B cell (primary cell): Measurements from ENCODE around the gene SMPDL3B.

Experiments
- EZH2 ChIP-seq: IDR thresholded peaks from 2 replicates; pipeline ENCODE4 v1.6.1; 2012; ENCODE audit warnings: borderline replicate concordance, low read depth, mild to moderate bottlenecking, moderate library complexity, low read length; ENCODE audit not compliant: insufficient read depth, poor library complexity, severe bottlenecking
- TF ChIP-seq, protein P1 (sequence below): fragments of 200-600 bp; IDR thresholded peaks from one replicate; pipeline ENCODE4 v1.8.0; 2022; ENCODE audit warnings: antibody characterized with exemption, mild to moderate bottlenecking

DNA sequence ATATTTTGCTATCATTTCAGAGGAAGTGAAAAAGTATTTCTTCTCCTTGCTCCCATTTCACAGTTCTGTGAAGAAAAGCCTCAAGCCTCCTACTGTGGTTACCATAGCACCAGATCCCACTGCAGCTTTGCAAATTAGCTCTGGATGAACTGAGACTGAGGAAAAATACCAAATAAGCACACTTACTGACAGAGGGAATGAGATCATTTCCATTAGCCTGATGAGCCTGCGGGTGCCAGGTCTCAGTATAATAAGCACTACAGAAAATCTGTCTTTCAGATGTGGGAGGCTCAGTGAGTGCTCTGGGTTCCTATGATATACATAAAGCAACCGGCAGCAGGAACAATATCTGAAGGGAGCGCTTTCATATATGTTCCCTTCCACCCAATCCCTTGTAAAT lies 46.3 kb downstream of the SMPDL3B start:
- TF ChIP-seq, protein P1, sequence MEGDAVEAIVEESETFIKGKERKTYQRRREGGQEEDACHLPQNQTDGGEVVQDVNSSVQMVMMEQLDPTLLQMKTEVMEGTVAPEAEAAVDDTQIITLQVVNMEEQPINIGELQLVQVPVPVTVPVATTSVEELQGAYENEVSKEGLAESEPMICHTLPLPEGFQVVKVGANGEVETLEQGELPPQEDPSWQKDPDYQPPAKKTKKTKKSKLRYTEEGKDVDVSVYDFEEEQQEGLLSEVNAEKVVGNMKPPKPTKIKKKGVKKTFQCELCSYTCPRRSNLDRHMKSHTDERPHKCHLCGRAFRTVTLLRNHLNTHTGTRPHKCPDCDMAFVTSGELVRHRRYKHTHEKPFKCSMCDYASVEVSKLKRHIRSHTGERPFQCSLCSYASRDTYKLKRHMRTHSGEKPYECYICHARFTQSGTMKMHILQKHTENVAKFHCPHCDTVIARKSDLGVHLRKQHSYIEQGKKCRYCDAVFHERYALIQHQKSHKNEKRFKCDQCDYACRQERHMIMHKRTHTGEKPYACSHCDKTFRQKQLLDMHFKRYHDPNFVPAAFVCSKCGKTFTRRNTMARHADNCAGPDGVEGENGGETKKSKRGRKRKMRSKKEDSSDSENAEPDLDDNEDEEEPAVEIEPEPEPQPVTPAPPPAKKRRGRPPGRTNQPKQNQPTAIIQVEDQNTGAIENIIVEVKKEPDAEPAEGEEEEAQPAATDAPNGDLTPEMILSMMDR: no peak
- no peak for TF ChIP-seq EZH2
